Keratinocyte (primary cell): ENCODE measurements around the gene XIRP2. TPM values are rescaled to one million over a fixed set of nuclear protein-coding genes. Genes with fewer than 3 reads are reported as not detected.

Experiments used
- DNase-seq: peaks from one replicate; pipeline ENCODE4 v3.0.0-alpha.2; 2011; ENCODE audit warnings: low read depth, missing footprints, low spot score
- FAIRE-seq: peaks from 2 replicates; lab custom pipeline; 2011; peaks lifted over from hg19 to GRCh38; lab: Jason Lieb, UNC
- H2AFZ ChIP-seq: 2 replicates; pipeline ENCODE4 v1.6.0; 2012; ENCODE audit warnings: low read length, control low read depth, inconsistent platforms; ENCODE audit not compliant: control insufficient read depth
- H3K27ac ChIP-seq: 2 replicates; pipeline ENCODE4 v1.5.1; 2011; ENCODE audit warnings: low read length; ENCODE audit not compliant: control insufficient read depth, insufficient read depth
- H3K27me3 ChIP-seq: 3 replicates; pipeline ENCODE4 v1.6.0; 2011; ENCODE audit warnings: low read length; ENCODE audit not compliant: control insufficient read depth, insufficient read depth; ENCODE audit errors: extremely low read depth
- H3K36me3 ChIP-seq, 2 experiments: 2 replicates in 1 of 2; 3 replicates in 1 of 2; pipeline ENCODE4 v1.5.1; 2011; ENCODE audit warnings: low read length in 2 of 2, mild to moderate bottlenecking in 1 of 2; ENCODE audit not compliant: control insufficient read depth in 2 of 2, insufficient read depth in 2 of 2; ENCODE audit errors: extremely low read depth in 1 of 2
- H3K4me1 ChIP-seq: 3 replicates; pipeline ENCODE4 v1.5.1; 2011; ENCODE audit warnings: low read length; ENCODE audit not compliant: control insufficient read depth, insufficient read depth; ENCODE audit errors: extremely low read depth
- H3K4me2 ChIP-seq: 3 replicates; pipeline ENCODE4 v1.6.0; 2011; ENCODE audit warnings: low read depth, low read length; ENCODE audit not compliant: control insufficient read depth, insufficient read depth; ENCODE audit errors: extremely low read depth
- H3K4me3 ChIP-seq, 3 experiments: fragments of 200-600 bp in 1 of 3; sonication (generic) in 1 of 3; 2 replicates in 2 of 3; 3 replicates in 1 of 3; pipeline ENCODE4 v1.5.1; 2011 to 2016; ENCODE audit warnings: low read length in 3 of 3, mild to moderate bottlenecking in 3 of 3, control low read depth in 2 of 3, inconsistent platforms in 1 of 3, low read depth in 1 of 3, mixed read lengths in 1 of 3, mixed run types in 1 of 3, moderate library complexity in 1 of 3; ENCODE audit not compliant: control insufficient read depth in 2 of 3, insufficient read depth in 2 of 3; ENCODE audit errors: extremely low read depth in 1 of 3
- H3K79me2 ChIP-seq: 2 replicates; pipeline ENCODE4 v1.6.0; 2012; ENCODE audit warnings: low read length; ENCODE audit not compliant: control insufficient read depth, insufficient read depth
- H3K9ac ChIP-seq: 3 replicates; pipeline ENCODE4 v1.6.0; 2011; ENCODE audit warnings: low read length; ENCODE audit not compliant: control insufficient read depth, insufficient read depth; ENCODE audit errors: extremely low read depth
- H3K9me1 ChIP-seq: 3 replicates; pipeline ENCODE4 v1.6.0; 2011; ENCODE audit warnings: low read length; ENCODE audit not compliant: control insufficient read depth, insufficient read depth; ENCODE audit errors: extremely low read depth
- H3K9me3 ChIP-seq: 2 replicates; pipeline ENCODE4 v1.5.1; 2012; ENCODE audit warnings: low read depth, low read length; ENCODE audit not compliant: control insufficient read depth
- H4K20me1 ChIP-seq: 3 replicates; pipeline ENCODE4 v1.6.0; 2011; ENCODE audit warnings: low read length; ENCODE audit not compliant: control insufficient read depth, insufficient read depth; ENCODE audit errors: extremely low read depth
- EZH2 ChIP-seq: IDR thresholded peaks from one replicate; pipeline ENCODE4 v1.6.1; 2012; ENCODE audit warnings: inconsistent platforms, mild to moderate bottlenecking, low read length, moderate library complexity
- dilution Hi-C: fragments of 300-500 bp; cut with MboI; formaldehyde crosslinking; loops from one replicate; pipeline ENCODE4 v1.7.0; 2020; ENCODE audit warnings: low sequenced_read_pairs; ENCODE audit not compliant: extremely low pct_ligation_motif_present
- polyA plus RNA-seq, 5 experiments: library from polyadenylated mRNA; depleted of rRNA in 3 of 5; stranded (reverse) in 3 of 5; stranded (forward) in 1 of 5; unstranded in 1 of 5; fragments of >200 nt; gene quantifications; 1 replicate in 1 of 5; 2 replicates in 3 of 5; 3 replicates in 1 of 5; pipeline versions ENCODE4 v1.2.1 to v1.2.3, GENCODE V29; 2011 to 2012; ENCODE audit warnings: missing spikeins in 2 of 5, low read depth in 1 of 5, low replicate concordance in 1 of 5
- TF ChIP-seq, protein P1 (sequence below), 3 experiments: IDR thresholded peaks in 1 of 3; conservative IDR thresholded peaks in 1 of 3; optimal IDR thresholded peaks in 1 of 3; 2 replicates in 2 of 3; 3 replicates in 1 of 3; pipeline versions ENCODE3 to v1.5.1; 2011; ENCODE audit warnings: low read length in 3 of 3, mild to moderate bottlenecking in 3 of 3, moderate library complexity in 2 of 3, control low read depth in 1 of 3, inconsistent platforms in 1 of 3; ENCODE audit not compliant: insufficient read depth in 2 of 3; ENCODE audit errors: extremely low read depth in 1 of 3

XIRP2 gene
- polyA plus RNA-seq, 1 donor (not counting 4 experiments of a cell fraction or from before 2014, with no cell fraction given) = 0.01 TPM

DNA sequence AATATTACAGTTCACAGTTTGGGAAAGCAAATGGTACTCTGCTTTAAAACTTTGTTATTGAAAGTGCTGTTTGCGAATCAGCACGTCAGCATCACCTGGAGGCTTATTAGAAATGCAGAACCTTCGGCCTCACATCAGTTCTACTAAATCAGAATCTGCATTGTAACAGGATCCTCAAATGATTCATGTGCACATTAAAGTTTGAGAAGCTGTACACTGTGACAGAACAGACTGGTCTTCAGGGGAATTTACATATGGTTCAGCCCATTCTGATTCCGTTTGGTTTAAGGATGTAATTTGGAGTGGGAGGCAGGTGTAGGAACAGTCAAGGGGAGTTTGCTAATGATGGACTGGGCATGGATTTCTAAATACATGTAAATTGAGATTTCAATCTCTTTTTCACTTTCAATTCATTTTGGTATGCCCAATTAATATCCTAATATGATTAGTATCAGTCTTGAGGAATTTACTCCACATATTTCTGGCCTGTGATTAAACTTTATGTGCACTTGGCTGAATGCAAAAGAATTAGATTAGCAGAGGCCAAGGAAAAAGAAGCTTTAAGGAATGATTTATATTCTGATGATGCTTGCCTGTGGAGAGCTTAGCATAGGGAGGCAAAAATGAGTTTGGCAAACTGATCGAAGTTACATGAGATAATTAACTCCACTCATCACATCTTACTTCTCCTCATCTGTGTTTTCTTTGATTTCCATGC, 248.8 kb downstream of the XIRP2 start:
- no peak for TF ChIP-seq EZH2
- TF ChIP-seq, protein P1, sequence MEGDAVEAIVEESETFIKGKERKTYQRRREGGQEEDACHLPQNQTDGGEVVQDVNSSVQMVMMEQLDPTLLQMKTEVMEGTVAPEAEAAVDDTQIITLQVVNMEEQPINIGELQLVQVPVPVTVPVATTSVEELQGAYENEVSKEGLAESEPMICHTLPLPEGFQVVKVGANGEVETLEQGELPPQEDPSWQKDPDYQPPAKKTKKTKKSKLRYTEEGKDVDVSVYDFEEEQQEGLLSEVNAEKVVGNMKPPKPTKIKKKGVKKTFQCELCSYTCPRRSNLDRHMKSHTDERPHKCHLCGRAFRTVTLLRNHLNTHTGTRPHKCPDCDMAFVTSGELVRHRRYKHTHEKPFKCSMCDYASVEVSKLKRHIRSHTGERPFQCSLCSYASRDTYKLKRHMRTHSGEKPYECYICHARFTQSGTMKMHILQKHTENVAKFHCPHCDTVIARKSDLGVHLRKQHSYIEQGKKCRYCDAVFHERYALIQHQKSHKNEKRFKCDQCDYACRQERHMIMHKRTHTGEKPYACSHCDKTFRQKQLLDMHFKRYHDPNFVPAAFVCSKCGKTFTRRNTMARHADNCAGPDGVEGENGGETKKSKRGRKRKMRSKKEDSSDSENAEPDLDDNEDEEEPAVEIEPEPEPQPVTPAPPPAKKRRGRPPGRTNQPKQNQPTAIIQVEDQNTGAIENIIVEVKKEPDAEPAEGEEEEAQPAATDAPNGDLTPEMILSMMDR (optimal IDR thresholded peaks at IDR 0.05 in 1 of 3, IDR thresholded peaks at IDR 0.05 in 1 of 3, conservative IDR thresholded peaks at IDR 0.05 in 1 of 3; ENCODE audit: extremely low read depth in 1 of 3, insufficient read depth in 2 of 3, low read length in 3 of 3) = no peak
- H3K27ac ChIP-seq = no peak overlapping the region
- H3K79me2 ChIP-seq = no peaks in the 10 kb centered on the region
- no peaks in the 10 kb centered on the region for H3K27me3 ChIP-seq
- DNase-seq (no peak), FAIRE-seq (peak; percentile 66)
- H3K4me1 ChIP-seq = peaks cover 11% of the 10 kb centered on the region
- no peaks in the 10 kb centered on the region for H4K20me1 ChIP-seq
- H3K4me3 ChIP-seq = no peak overlapping the region
- H3K36me3 ChIP-seq = no peaks in the 10 kb centered on the region
- H3K9me1 ChIP-seq = no peaks in the 10 kb centered on the region
- no peaks in the 10 kb centered on the region for H3K9me3 ChIP-seq
- no peak overlapping the region for H2AFZ ChIP-seq
- H3K9ac ChIP-seq = no peak overlapping the region
- dilution Hi-C loops = no loop called here
- no peak overlapping the region for H3K4me2 ChIP-seq

DNA sequence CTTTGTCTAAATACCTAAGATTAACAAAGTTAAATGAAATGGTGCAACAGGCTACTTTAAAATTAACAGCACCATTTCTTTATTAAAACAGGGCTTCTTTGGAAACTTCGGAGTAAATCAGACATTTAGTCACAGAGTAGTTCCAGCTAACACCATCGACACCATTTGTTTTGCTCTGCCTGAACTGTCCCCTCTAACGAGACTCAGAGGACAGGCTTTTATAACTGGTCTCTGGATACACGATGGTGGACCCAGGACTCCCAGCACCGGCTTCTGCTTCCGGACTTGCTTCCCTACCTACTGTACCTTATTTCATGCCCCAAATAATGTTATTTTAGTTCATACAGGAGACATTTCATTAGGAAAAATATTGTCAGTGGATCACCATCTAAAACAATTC, 252.1 kb downstream of the XIRP2 start:
- Histone ChIP-seq H3K4me3 (no peak overlapping the region), H3K27me3 (no peaks in the 10 kb centered on the region), H3K27ac (peak overlapping the region; percentile 53), H3K4me1 (peaks cover 11% of the 10 kb centered on the region), H3K79me2 (no peaks in the 10 kb centered on the region), H4K20me1 (no peaks in the 10 kb centered on the region), H3K9me1 (no peaks in the 10 kb centered on the region), H2AFZ (no peak overlapping the region), H3K9ac (no peak overlapping the region), H3K9me3 (no peaks in the 10 kb centered on the region), H3K4me2 (peak overlapping the region; percentile 3), H3K36me3 (no peaks in the 10 kb centered on the region)
- FAIRE-seq = no peak
- dilution Hi-C loops = no loop called here
- no peak for DNase-seq
- TF ChIP-seq EZH2 = no peak
- TF ChIP-seq, protein P1 (optimal IDR thresholded peaks at IDR 0.05 in 1 of 3, IDR thresholded peaks at IDR 0.05 in 1 of 3, conservative IDR thresholded peaks at IDR 0.05 in 1 of 3; ENCODE audit: extremely low read depth in 1 of 3, insufficient read depth in 2 of 3, low read length in 3 of 3) = no peak
